HT-29 (cell line): ENCODE data around the gene SYCP2. TPM values are rescaled to one million over a fixed set of nuclear protein-coding genes. Genes with fewer than 3 reads are reported as not detected.
"Not testable (repeated sequence)": the region's sequence is repeated elsewhere in the genome, so short reads cannot be mapped to it uniquely, and the experiment has no call there.

ENCODE experiments used
- DNase-seq: peaks from one replicate; pipeline ENCODE4 v3.0.0-alpha.2; 2015; ENCODE audit warnings: low spot score
- total RNA-seq: library from RNA; depleted of rRNA; stranded (reverse); fragments of >200 nt; shearing (Covaris generic); gene quantifications from 2 replicates; pipeline ENCODE4 v1.2.3, GENCODE V29; 2014

The SYCP2 gene
- total RNA-seq, 1 experiment from 2014 or later = 0.69 TPM

DNA sequence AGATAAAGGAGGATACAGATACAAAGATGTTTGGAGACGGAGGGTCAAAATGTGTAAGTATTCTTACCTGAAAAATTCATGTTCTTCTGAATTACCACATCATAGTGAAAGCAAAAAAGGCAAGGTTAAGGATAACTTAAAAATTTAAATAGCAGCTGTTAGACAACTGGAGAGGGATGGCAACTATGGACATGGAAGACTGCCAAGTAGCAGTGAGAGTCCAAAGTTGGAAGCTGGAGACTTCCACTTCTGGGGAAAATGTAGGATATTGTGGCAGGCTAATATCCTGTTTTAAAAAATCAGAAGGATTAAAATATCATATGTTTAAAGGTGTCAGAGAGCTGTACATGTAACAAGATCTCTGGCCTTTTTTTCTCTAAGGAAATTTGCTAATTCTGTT lies 29.8 kb downstream of the SYCP2 start:
- no peak for DNase-seq

DNA sequence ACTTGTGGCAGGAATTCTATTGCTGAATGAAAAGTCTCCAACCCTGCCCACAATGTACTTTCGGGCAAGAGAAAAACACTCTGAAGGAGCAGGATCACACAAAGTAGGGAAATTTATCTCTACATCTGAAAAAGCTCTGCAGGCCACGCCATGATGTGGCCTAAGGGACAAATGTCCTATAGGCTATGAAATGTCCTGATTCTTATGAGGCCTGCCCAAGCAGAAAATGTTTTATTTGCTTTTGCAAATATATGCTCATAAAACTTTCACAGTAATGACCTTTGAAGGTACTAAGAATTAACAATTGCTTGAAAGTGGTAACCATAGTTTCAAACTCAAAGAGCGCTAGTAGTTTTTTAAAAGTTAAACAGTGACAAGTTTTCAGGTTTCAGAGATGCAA lies 31.0 kb downstream of the SYCP2 start:
- peak; percentile 52 for DNase-seq

DNA sequence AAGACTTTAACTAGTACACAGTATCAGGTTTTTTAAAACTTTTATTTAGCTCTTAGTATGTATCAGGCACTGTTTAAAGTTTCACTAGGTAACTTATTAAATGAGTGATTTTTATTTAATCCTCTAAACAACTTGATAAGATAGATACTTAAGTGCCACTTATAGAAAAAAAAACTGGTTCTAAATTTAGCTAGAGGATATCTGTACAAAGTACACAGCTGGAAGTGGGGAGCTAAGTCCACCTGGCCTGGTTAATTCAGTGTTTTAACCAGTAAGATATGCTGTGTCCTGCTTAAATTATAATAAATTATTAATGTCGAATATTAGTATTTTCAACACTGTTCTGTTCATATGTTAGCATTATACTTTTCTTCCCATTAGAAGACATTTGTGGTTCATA lies 37.5 kb downstream of the SYCP2 start:
- DNase-seq = no peak

DNA sequence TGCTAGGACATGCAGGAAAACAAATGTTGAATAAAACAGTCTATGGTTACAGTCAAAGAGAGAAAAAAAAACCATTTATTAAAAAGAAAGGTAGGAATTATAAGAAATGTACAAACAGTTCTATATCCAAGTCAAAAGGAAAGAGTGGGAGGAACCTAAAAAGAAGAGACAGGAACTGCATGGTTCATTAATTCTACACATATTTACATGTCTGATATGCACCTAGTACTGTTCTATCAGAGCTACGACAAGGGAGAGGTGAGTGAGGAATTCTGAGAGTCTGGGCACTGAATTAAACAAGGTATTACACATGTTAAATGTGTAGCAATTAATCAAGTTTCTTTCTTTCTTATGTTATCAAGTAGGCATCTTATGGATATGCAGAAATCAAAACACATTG lies 41.9 kb downstream of the SYCP2 start:
- no peak for DNase-seq

DNA sequence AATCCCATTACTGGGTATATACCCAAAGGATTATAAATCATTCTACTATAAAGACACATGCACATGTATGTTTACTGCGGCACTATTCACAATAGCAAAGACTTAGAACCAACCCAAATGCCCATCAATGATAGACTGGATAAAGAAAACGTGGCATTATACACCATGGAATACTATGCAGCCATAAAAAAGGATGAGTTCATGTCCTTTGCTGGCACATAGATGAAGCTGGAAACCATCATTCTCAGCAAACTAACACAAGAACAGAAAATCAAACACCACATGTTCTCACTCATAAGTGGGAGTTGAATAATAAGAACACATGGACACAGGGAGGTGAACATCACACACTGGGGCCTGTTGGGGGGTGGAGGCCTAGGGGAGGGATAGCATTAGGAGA lies 43.4 kb downstream of the SYCP2 start:
- not testable (repeated sequence) for DNase-seq

DNA sequence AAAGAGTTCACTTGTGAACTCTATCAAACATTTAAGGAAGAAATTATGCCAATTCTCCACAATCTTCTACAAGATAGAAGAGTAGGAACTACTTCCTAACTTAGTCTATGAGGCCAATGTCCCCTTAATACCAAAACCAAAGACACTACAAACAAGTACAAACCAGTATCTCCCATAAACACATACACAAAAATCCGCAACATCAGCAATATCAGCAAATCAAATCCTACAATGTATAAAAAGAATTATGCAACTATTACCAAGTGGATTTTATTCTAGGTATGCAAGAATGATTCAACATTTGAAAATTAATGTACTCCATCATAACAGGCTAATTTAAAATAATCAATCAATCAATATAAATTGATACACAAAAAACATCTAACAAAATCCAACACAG lies 45.4 kb downstream of the SYCP2 start:
- no peak for DNase-seq

DNA sequence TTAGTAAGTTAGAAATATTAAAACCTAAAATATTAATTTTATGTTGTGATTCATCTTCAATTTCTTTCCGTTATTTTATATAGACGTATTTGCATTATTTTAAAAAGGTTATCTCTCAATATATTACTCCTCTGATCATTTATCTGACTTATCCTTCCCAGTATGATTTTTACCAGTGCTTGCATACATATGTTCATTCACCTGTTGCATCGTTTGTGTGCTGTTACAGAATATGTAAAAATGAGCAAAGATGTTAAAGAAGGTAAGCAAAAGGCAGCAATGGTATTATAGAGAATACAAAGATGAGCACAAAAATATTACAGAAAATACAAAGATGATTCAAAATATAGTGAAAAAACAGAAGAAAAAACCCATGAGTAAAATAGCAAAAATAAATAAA lies 48.9 kb downstream of the SYCP2 start:
- no peak for DNase-seq

DNA sequence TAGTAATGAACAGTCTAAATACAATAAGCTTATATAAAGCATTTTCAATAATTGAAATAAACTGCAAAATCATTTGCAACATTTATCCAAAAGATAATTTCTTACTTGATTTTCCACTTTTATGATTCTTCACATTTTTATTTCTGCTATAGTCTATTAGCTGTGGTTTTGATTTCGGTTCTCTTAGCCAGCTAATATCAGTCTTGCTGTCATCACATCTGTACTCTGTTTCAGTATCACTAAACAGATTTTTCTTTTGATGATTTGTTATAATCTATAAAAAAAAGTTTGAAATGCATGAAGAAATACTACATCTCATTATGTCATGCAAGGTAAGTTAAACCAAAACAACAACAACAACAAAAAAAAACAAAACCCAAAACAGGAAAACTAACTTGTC lies 53.2 kb downstream of the SYCP2 start:
- no peak for DNase-seq

DNA sequence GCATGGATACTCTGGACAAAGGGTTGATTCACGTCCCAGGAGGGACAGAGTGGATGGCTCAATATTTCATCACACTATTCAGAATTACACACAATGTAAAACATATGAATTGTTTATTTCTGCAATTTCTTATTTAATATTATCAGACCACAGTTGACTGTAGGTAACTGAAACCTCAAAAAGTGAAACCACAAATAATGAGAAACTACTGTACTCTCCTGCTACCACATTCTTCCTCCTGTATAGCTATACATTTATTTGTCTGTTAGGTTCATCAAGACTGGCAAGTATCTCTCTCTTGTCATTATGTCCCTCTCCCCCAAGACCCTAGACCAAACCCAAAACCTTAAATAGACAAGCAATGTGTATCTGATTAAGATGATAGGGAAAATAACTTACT lies 60.0 kb downstream of the SYCP2 start:
- DNase-seq = no peak

DNA sequence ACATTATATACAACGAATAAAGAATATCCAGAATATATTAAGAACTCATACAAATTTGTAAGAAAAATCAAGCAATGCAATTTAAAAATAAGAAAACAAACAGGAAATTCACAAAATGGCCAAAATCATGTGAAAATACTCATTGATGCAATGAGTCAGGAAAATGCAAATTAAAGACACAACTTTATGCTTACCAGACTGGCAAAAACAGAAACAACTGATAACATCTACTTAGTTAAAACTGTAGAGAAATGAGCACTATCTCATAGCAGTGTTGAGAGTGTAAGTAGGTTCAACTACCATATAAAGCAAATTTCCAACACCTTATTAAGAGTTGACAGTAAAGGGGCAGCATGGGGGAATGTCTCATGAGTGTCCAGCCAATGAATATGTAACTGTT lies 62.3 kb downstream of the SYCP2 start:
- DNase-seq = no peak

DNA sequence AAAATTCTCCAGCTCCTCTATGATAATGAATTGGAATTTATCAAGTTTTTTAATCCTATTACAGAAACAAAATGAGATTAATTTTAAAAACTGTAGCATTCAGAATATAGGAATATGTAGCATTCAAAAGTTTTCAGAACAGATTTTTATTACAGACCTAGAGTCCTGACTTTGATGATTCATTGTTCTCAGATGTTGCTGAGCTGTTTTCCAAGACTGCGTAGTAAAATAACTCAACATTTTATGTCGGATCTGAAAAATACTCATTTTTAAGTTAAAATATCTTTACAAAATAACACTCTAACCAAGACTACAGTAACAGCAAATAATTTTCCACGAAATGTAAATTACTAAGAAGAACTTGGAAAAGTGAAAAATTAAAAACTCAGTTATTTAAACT lies 67.1 kb downstream of the SYCP2 start:
- DNase-seq = no peak

DNA sequence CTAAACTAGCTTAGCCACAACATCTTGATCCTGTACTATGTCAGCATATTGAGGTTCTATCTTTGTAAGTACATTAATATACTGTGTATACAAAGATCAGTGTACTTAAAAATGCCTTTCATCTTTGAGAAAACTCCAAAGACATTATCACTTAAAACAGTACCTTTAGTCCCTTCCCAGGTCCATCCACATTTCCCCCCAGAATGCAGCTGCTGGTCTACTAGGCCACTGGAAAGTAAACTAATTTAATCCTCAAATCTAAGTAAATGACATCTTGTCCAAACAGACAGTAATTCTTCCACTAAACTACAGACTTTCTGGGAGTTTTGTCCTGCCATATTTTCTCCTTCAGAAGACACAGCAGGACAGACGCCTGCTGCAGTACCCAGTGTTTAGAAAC lies 68.7 kb downstream of the SYCP2 start:
- DNase-seq = no peak

DNA sequence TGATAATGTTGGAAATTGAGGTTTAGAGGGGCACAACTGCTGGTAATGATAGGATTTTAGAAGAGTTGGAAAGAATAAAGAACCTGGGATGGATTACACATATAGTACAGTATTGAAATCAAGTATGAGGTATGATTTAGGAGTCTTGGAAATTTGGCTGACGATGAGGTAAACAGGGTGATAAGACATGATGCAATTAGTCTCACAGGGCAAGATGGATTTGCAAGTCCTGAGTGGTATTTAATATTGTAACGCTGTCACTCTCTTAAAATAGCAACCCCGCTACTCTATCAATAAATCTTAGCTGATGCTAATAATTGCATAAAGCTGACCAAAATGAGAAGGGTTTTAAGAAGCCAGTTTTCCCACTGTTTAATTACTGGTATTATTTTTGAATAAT lies 70.4 kb downstream of the SYCP2 start:
- DNase-seq = no peak

DNA sequence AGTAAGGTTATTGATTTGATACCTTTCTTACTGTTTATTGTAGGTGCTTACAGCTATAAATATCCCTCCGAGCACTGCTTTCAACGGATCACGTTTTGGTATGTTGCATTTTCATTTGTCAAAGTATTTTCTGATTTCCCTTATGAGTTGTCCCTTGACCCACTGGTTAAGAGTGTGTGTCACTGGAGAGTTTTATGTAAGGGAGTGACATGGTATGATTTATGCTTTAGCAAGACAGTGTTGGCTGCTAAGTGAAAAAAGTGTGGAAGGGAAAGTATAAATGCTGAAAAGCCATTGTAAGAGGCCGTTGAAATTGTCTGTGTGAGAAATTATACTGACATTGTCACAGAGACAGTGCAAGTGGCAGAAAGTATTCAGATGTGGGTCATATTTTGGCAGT lies 72.0 kb downstream of the SYCP2 start:
- no peak for DNase-seq

DNA sequence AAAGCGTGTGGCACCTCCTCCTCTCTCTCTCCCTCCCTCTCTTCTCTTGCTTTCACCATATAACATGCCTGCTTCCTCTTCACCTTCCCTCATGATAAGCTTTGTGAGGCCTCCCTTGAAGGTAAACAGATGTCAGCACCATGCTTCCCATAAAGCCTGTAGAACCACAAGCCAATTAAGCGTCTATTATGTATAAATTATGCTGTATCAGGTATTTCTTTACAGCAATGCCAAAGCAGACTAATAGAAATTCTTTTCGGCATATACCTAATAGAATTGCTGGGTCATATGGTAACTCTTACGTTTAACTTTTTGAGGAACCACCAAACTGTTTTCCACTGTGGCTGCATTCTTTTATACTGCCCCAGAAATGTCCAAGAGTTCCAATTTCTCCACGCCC lies 75.0 kb downstream of the SYCP2 start:
- DNase-seq = no peak

DNA sequence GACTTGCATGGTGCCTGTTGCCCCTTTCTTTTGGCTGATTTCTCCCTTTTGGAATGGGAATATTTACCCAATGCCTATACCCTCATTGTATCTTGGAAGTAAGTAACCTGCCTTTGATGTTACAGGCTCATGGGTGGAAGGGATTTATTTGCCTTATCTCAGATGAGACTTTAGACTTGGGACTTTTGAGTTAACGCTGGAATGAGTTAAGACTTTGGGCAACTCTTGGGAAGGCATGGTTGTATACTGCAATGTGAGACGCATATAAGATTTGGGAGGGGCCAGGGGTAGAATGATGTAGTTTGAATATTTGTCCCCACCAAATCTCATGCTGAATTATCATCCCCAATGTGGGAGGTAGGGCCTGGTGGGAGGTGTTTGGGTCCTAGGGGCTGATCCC lies 75.5 kb downstream of the SYCP2 start:
- DNase-seq = no peak

DNA sequence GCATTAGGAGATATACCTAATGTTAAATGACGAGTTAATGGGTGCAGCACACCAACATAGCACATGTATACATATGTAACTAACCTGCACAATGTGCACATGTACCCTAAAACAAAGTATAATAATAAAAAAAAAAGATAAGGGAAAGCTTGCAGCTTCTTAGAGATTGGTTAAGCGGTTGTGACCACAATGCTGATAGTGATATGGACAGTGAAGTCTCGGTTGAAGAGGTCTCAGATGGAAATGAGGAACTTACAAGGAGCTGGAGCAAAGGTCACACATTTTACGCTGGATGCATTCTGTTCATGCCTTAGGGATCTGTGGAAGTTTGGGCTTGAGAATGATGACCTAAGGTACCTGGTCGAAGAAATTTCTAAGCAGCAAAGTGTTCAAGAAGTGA lies 76.5 kb downstream of the SYCP2 start:
- not testable (repeated sequence) for DNase-seq

DNA sequence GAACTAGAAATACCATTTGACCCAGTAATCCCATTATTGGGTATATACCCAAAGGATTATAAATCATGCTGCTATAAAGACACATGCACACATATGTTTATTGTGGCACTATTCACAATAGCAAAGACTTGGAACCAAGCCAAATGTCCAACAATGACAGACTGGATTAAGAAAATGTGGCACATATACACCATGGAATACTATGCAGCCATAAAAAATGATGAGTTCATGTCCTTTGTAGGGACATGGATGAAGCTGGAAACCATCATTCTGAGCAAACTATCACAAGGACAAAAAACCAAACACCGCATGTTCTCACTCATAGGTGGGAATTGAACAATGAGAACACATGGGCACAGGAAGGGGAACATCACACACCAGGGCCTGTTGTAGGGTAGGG lies 76.9 kb downstream of the SYCP2 start:
- DNase-seq = not testable (repeated sequence)

DNA sequence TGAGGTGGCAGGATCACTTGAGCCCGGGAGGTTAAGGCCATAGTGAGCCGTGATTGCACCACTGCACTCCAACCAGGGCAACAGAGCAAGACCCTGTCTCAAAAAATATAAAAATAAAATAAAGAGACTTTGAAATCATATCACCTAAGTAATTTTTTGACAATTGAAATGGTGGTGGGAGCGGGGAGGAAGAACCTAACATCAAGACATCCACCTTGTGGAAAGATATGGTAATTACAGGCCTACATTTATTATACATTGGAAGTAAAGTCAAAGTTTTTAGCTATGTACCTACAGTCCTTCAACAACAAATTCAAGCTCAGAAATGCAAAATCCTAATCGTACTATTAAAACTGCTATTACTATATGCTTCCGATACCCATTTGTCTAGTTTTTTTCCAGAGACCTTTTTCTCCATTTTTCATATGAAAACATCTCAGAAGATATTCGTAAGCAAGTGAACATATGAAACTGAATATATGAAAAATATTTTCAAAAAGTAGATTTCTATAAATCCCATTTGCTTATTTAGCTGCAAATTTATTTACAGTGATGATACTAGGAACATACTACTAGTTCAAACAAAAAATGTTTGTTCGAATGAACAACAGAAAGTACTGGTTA lies 83.3 kb downstream of the SYCP2 start:
- peak; percentile 77 for DNase-seq

DNA sequence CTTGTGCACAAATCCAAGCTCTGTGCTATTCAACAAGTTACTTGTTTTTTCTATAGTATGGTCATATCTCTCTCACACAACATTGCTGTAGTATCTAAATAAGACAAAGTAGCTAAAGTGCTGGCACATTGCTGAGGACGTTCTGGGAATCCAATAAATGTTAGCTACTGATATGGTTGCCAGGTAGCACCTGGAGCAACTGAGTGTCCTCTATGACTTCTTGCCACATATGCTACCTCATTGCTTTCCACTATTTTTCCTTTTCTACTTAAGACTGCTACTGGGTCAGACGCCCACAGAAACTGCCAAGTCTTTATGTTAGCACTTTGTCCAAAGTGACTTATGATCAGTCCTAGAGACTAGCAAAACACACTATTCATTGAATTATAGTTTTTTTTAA lies 85.3 kb downstream of the SYCP2 start:
- peak; percentile 26 for DNase-seq

DNA sequence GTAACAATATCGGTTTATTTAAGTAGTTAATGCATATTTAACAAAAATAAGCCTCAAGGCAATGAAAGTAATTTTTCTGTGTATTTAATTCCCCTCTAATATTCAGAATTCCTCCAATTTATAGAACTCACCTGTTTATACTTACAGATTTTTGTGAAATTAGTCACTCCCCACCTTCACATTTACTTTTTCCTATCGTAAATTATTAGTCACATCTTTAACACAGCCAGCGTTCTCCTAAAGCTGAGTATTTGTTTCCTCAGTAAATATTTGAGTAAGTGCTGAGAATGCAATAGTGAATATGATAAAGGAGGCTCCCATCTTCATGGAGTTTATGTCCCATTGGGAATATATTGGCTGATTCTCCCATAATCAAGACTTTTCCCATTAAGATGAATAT lies 88.0 kb downstream of the SYCP2 start:
- DNase-seq = peak; percentile 47

DNA sequence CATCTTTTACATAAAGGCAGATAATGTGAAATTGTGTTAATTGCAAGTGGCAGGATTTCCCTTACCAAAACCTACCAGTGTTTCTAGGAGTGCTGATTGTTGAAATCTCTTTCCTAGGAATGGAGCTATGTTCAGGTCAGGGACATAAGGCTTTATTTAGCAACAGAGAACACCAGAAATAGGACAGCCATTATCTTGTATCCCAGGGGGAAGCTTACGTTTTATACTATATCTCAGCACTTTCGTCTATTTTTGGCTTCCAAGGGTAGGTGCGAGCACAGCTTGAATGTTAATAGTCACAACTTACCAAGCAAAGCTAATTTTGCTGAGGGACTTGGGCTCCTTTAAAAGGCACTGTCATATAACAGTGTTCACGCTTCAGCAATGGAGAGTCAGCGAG lies 94.0 kb downstream of the SYCP2 start:
- no peak for DNase-seq

DNA sequence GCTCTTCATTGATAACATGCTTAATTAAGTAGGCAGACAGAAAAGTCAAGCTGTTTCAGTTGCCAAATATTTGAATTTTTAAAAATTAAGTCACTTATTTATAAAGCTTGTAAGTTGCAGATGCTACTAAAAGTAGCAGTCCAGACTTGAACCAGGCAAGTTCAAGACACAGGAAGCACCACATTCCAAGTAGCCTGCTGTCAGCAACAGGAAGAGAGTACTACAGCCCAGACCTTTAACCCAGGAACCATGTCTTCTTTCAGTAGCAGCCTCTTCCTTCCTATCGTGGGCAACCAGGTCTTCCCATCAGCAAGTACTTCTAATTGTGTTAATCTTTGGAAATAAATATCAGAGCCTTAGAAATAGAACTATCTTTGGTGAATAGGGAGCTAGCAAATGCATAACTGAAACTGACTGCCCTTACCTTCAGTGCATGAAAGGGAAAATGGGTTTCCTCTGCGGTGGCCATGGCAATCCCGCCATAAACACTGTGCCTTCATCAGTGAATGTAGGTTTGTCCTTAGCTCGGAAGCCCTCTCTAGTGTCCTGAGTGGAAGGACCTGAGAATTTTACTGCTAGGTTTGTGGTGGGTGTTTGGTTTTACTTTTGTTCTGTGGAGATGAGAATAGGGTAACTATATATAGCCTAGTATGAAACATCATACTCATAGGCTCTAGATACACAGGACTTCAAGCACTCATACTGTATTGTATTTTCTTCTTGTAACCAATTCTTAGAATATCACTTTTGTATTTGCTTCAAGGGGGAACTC lies 95.6 kb downstream of the SYCP2 start:
- DNase-seq = no peak

DNA sequence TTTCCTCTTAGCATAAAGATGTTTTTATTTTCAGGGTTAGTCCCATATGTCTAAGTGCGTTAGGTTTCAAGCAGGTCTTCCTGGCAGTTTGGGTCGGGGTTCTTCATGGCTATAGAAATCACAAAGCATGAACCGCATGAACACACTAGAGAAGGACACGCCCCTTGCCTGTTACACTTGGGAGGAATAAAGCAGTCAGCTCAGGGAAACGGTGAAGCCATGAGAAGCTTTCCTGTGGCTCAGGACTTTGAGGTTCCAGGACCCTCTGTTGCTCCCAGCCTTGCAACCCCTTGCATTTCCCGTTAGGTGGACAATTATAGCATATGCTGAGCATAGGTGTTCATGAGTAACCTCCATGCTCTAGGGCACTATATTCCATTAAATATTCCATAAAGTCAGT lies 96.7 kb downstream of the SYCP2 start:
- DNase-seq = no peak
